Large intestine (tissue), 3 donors: ENCODE measurements around the gene ZNF385B. TPM values are rescaled to one million over a fixed set of nuclear protein-coding genes. Genes with fewer than 3 reads are reported as not detected.
"Not testable (repeated sequence)": the region's sequence is repeated elsewhere in the genome, so short reads cannot be mapped to it uniquely, and the experiment has no call there.

Source experiments
- DNase-seq, 2 donors: peaks; one replicate each; pipeline versions ENCODE4 v3.0.0 to v3.0.0-alpha.2; 2013
- H3K27ac ChIP-seq: one replicate; pipeline ENCODE4 v1.5.1; 2013; ENCODE audit warnings: low read length
- H3K27me3 ChIP-seq: 2 replicates; pipeline ENCODE4 v1.6.1; 2013; ENCODE audit warnings: low read length; ENCODE audit not compliant: control insufficient read depth, insufficient read depth
- H3K36me3 ChIP-seq: 2 replicates; pipeline ENCODE4 v1.6.1; 2013; ENCODE audit warnings: low read length; ENCODE audit not compliant: control insufficient read depth, insufficient read depth
- H3K4me1 ChIP-seq: one replicate; pipeline ENCODE4 v1.6.1; 2013; ENCODE audit warnings: low read length; ENCODE audit not compliant: control insufficient read depth, insufficient read depth
- H3K4me3 ChIP-seq: one replicate; pipeline ENCODE4 v1.5.1; 2013; ENCODE audit warnings: low read length
- H3K9me3 ChIP-seq: one replicate; pipeline ENCODE4 v1.6.1; 2013; ENCODE audit warnings: mild to moderate bottlenecking, low read depth, low read length, moderate library complexity; ENCODE audit not compliant: control insufficient read depth
- WGBS: methylation state at CpG from one replicate; pipeline ENCODE4 v1.1.5; 2013; ENCODE audit warnings: low lambda C conversion rate; ENCODE audit not compliant: insufficient coverage; 5-methylcytosine and 5-hydroxymethylcytosine counted together
- polyA plus RNA-seq: library from polyadenylated mRNA; unstranded; fragments of 120-200 nt; gene quantifications from one replicate; pipeline ENCODE4 v1.2.1, GENCODE V29; 2013

ZNF385B gene
- polyA plus RNA-seq, 1 donor: 2.0 TPM

DNA sequence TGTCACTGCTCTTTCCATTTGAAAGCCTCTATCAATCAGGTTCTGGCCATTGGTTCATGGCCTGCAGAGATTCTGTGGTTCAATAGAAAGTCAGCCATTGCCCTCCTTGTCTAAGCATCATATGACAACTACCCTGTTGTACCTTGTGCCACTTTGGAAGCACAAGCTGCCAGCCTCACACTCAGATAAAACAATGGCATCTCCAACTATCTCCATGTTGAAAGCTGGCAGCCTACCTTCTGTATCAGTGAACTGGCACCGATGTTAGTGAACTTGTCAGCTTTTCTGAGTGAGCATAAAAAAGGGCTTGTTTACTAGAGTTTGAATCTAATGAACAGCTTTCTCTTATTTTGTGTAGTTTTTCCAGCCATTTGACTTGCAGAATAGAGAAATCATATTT lies 393.5 kb downstream of the ZNF385B start:
- H3K4me1 ChIP-seq: peaks cover 4% of the 10 kb centered on the region
- no peaks in the 10 kb centered on the region for H3K27me3 ChIP-seq
- no peak overlapping the region for H3K4me3 ChIP-seq
- no peak for DNase-seq
- no peaks in the 10 kb centered on the region for H3K9me3 ChIP-seq
- H3K27ac ChIP-seq: no peak overlapping the region
- no peaks in the 10 kb centered on the region for H3K36me3 ChIP-seq
- no CpG with 5 or more reads among the region's 1 CpG for WGBS

DNA sequence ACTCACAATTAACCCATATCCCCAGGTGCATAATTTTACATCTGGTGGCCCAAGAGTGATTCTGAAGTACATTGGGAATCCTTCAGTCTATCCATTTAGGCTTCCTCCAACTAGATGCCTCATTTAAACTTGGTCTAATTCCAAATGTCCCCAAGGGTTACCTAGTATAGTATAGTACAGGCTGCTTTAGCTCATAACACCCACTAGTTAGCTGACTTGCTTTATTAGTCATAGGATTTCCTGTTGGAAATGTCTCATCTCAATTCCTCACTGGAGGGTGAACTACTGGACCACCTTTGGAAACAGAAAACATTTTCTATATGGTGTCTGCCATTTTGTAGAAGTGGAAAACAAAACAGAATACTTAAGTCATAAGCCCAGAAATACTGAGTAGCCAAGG lies 394.3 kb downstream of the ZNF385B start:
- no peak for DNase-seq
- H3K27me3 ChIP-seq: no peaks in the 10 kb centered on the region
- peaks cover 4% of the 10 kb centered on the region for H3K4me1 ChIP-seq
- no peaks in the 10 kb centered on the region for H3K9me3 ChIP-seq
- H3K27ac ChIP-seq: no peak overlapping the region
- H3K4me3 ChIP-seq: no peak overlapping the region
- no peaks in the 10 kb centered on the region for H3K36me3 ChIP-seq

GRCh38 chr2:179461420-179461819 lies 400.0 kb downstream of the ZNF385B start:
- H3K9me3 ChIP-seq: peaks cover 10% of the 10 kb centered on the region
- no peaks in the 10 kb centered on the region for H3K27me3 ChIP-seq
- no peak overlapping the region for H3K4me3 ChIP-seq
- H3K27ac ChIP-seq: peak overlapping the region; percentile 88
- peaks cover 10% of the 10 kb centered on the region for H3K4me1 ChIP-seq
- no peaks in the 10 kb centered on the region for H3K36me3 ChIP-seq
- DNase-seq: no peak

GRCh38 chr2:179460181-179460929 lies 401.1 kb downstream of the ZNF385B start:
- Histone ChIP-seq H3K9me3 (peaks cover 10% of the 10 kb centered on the region), H3K4me1 (peaks cover 10% of the 10 kb centered on the region), H3K27me3 (no peaks in the 10 kb centered on the region), H3K36me3 (no peaks in the 10 kb centered on the region), H3K4me3 (no peak overlapping the region), H3K27ac (peak overlapping the region; percentile 88)
- WGBS: 40% methylated on average over 1 of the region's 4 CpGs
- peak; percentile 65 to 84 for DNase-seq

GRCh38 chr2:179458113-179458512 lies 403.3 kb downstream of the ZNF385B start:
- DNase-seq, H3K4me3 ChIP-seq, H3K27me3 ChIP-seq, H3K27ac ChIP-seq, H3K36me3 ChIP-seq: not testable (repeated sequence)
- Histone ChIP-seq H3K9me3 (peaks cover 10% of the 10 kb centered on the region), H3K4me1 (peaks cover 10% of the 10 kb centered on the region)
- no CpG with 5 or more reads among the region's 5 CpGs for WGBS

- Histone ChIP-seq H3K4me3 (no peak overlapping the region), H3K36me3 (no peaks in the 10 kb centered on the region), H3K9me3 (peaks cover 10% of the 10 kb centered on the region), H3K27ac (no peak overlapping the region), H3K4me1 (peaks cover 7% of the 10 kb centered on the region), H3K27me3 (no peaks in the 10 kb centered on the region)
- WGBS: no CpG with 5 or more reads among the region's 4 CpGs
- no peak for DNase-seq
These were observed 405.6 kb downstream of the ZNF385B start for GRCh38 chr2:179455824-179456223.

- no peaks in the 10 kb centered on the region for H3K27me3 ChIP-seq
- peaks cover 3% of the 10 kb centered on the region for H3K4me1 ChIP-seq
- no peak overlapping the region for H3K4me3 ChIP-seq
- peaks cover 10% of the 10 kb centered on the region for H3K9me3 ChIP-seq
- no peak overlapping the region for H3K27ac ChIP-seq
- no peaks in the 10 kb centered on the region for H3K36me3 ChIP-seq
- DNase-seq: no peak
- 100% methylated on average over 1 of the region's 4 CpGs for WGBS
These were observed 406.3 kb downstream of the ZNF385B start for GRCh38 chr2:179455172-179455524.

DNA sequence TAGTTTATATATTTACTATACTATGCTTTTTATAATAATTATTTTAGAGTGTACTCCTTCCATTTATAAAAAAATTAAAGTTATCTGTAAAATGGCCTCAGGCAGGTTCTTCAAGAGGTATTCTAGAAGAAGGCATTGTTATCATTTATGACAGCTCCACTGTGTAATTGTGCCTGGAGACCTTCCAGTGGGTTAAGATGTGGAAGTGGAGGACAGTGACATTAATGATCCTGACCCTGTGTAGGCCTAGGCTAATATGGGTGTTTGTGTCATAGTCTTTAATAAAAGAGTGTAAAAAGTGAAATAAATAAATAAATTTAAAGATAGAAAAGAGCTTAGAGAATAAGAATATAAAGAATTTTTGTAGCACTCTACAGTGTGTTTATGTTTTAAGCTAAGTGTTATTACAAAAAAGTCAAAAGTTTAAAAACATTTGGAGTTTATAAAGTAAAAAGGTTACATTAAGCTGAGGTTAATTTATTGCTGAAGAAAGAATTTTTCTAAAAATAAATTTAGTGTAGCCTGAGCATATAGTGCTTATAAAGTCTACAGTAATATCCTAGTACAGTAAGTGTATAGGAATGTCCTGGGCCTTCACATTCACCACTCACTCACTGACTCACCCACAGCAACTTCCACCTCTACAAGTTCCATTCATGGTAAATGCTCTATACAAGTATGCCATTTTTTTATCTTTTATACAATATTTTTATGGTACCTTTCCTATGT lies 406.8 kb downstream of the ZNF385B start:
- H3K27me3 ChIP-seq: no peaks in the 10 kb centered on the region
- no peak overlapping the region for H3K4me3 ChIP-seq
- no peak for DNase-seq
- H3K9me3 ChIP-seq: peaks cover 10% of the 10 kb centered on the region
- no peaks in the 10 kb centered on the region for H3K36me3 ChIP-seq
- H3K4me1 ChIP-seq: no peaks in the 10 kb centered on the region
- H3K27ac ChIP-seq: no peak overlapping the region

DNA sequence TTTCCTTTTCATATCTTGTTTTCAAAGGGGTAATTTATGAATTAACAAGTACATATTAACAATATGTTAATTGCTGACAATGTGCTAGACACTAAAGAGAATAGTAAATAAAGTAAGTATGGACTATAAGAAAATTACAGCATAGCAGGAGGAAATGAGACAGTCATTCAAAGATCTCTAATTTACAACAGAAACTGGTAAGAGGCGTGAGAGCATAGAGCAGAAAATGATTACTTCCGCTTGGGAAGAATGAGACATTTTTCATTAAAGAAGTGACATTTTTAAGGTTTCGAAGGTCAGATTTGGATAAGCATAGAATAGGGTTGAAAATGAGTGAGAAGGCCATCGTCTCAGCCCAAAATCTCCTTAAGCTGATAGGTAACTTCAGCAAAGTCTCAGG lies 412.4 kb downstream of the ZNF385B start:
- no peak overlapping the region for H3K4me3 ChIP-seq
- 100% methylated on average over 2 of the region's 4 CpGs for WGBS
- H3K36me3 ChIP-seq: no peaks in the 10 kb centered on the region
- DNase-seq: no peak
- no peaks in the 10 kb centered on the region for H3K9me3 ChIP-seq
- H3K27me3 ChIP-seq: no peaks in the 10 kb centered on the region
- peaks cover 3% of the 10 kb centered on the region for H3K4me1 ChIP-seq
- H3K27ac ChIP-seq: no peak overlapping the region

- Histone ChIP-seq H3K27me3 (no peaks in the 10 kb centered on the region), H3K4me3 (no peak overlapping the region), H3K27ac (no peak overlapping the region), H3K9me3 (peaks cover 2% of the 10 kb centered on the region), H3K36me3 (no peaks in the 10 kb centered on the region), H3K4me1 (peaks cover 10% of the 10 kb centered on the region)
- no CpG with 5 or more reads among the region's 1 CpG for WGBS
- DNase-seq: no peak
These were observed 413.5 kb downstream of the ZNF385B start for GRCh38 chr2:179447839-179448447.

DNA sequence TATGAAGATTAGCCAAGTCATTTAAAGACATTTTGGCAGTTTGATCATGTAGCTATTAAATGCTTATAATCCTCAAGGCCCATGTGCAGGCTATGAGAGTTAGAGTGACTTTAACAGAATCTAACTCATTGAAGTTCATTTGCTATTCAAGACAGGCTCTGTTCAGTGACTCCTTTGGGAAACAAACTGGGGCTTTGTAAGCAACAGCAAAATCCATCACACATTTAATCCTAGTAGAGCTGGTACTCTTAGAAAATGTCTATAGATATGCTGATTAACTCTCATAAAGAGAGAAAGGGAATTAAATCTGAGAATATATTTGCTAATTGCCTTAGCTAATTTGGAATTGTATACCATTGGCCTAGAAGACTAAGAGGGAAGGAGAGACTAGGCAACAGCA lies 414.0 kb downstream of the ZNF385B start:
- Histone ChIP-seq H3K27ac (no peak overlapping the region), H3K36me3 (no peaks in the 10 kb centered on the region), H3K9me3 (peaks cover 2% of the 10 kb centered on the region), H3K27me3 (no peaks in the 10 kb centered on the region), H3K4me3 (no peak overlapping the region), H3K4me1 (peaks cover 10% of the 10 kb centered on the region)
- no peak for DNase-seq
